Esophagus muscularis mucosa (tissue), 3 donors: ENCODE results near the gene OTOG.

ENCODE experiments used
- CTCF ChIP-seq, 3 experiments: fragments of 200-600 bp in 2 of 3; fragments of 450-650 bp in 1 of 3; sonication (generic) in 2 of 3; IDR thresholded peaks; one replicate each; pipeline ENCODE4 v1.5.1; 2017 to 2019; ENCODE audit warnings: antibody characterized with exemption in 3 of 3, mild to moderate bottlenecking in 2 of 3, moderate library complexity in 1 of 3
- POLR2AphosphoS5 ChIP-seq, 2 donors: sonication (generic); formaldehyde crosslinking; IDR thresholded peaks; one replicate each; pipeline ENCODE4 v1.6.1; 2017; ENCODE audit warnings: antibody characterized with exemption in 2 of 2

GRCh38 chr11:17588721-17589120 lies 41.7 kb downstream of the OTOG start:
- no peak for TF ChIP-seq POLR2AphosphoS5 (IDR thresholded peaks at IDR 0.05)
- no peak for TF ChIP-seq CTCF (IDR thresholded peaks at IDR 0.05)
